ENCODE data around the gene NPAP1.
"Not testable (repeated sequence)": the region's sequence is repeated elsewhere in the genome, so short reads cannot be mapped to it uniquely, and the experiment has no call there.

Gene NPAP1

GRCh38 chr15:24675332-24676144 is at the start of gene NPAP1:
Gene NPAP1 (plus strand): TSS chr15:24675775. CDS start chr15:24675868, 93 bp downstream.
- peak in 2 of 10 donors; percentile 65 to 81 for DNase-seq
- intact Hi-C loops (cut with DNase I) = no loop called here

- no peak for DNase-seq
- intact Hi-C loops (cut with DNase I) = no loop called here
Measured at GRCh38 chr15:24627443-24627842, 48.1 kb upstream of the NPAP1 start.

- no peak for DNase-seq
- intact Hi-C loops (cut with DNase I) = no loop called here
Measured at GRCh38 chr15:24633082-24633481, 42.5 kb upstream of the NPAP1 start.

- intact Hi-C loops (cut with DNase I) = not testable (repeated sequence)
- peak in 1 of 10 donors; percentile 43 for DNase-seq
Measured at GRCh38 chr15:24639412-24639811, 36.2 kb upstream of the NPAP1 start.

- intact Hi-C loops (cut with DNase I) = no loop called here
- no peak for DNase-seq
Measured at GRCh38 chr15:24645627-24646026, 29.9 kb upstream of the NPAP1 start.

GRCh38 chr15:24659622-24660021 is 16.0 kb upstream of the NPAP1 start:
- intact Hi-C loops (cut with DNase I) = no loop called here

GRCh38 chr15:24662991-24663390 is 12.6 kb upstream of the NPAP1 start:
- intact Hi-C loops (cut with DNase I) = no loop called here
- DNase-seq = no peak

More at GRCh38 chr15:24659622-24660021, 16.0 kb upstream of the NPAP1 start:
- no peak for DNase-seq

- intact Hi-C loops (cut with DNase I) = no loop called here
- peak in 2 of 10 donors; percentile 50 to 57 for DNase-seq
Measured at GRCh38 chr15:24676431-24676830, 856 bp downstream of the NPAP1 start.

GRCh38 chr15:24678485-24678884 is 2.9 kb downstream of the NPAP1 start:
- intact Hi-C loops (cut with DNase I) = no loop called here
- DNase-seq = no peak

- DNase-seq = no peak
- intact Hi-C loops (cut with DNase I) = no loop called here
Measured at GRCh38 chr15:24682002-24682401, 6.4 kb downstream of the NPAP1 start.

- DNase-seq; intact Hi-C loops (cut with DNase I): not testable (repeated sequence)
Measured at GRCh38 chr15:24682905-24683304, 7.3 kb downstream of the NPAP1 start.

GRCh38 chr15:24683736-24684135 is 8.2 kb downstream of the NPAP1 start:
- intact Hi-C loops (cut with DNase I) = no loop called here
- DNase-seq = no peak

GRCh38 chr15:24684313-24684712 is 8.7 kb downstream of the NPAP1 start:
- no peak for DNase-seq
- intact Hi-C loops (cut with DNase I) = no loop called here

- intact Hi-C loops (cut with DNase I) = no loop called here
- no peak for DNase-seq
Measured at GRCh38 chr15:24696201-24696600, 20.6 kb downstream of the NPAP1 start.

GRCh38 chr15:24696842-24697241 is 21.3 kb downstream of the NPAP1 start:
- no peak for DNase-seq
- intact Hi-C loops (cut with DNase I) = no loop called here

GRCh38 chr15:24718289-24719082 is 42.9 kb downstream of the NPAP1 start:
- intact Hi-C loops (cut with DNase I) = no loop called here
- peak in 1 of 10 donors; percentile 65 for DNase-seq

GRCh38 chr15:24729760-24730159 is 54.2 kb downstream of the NPAP1 start:
- DNase-seq = no peak
- intact Hi-C loops (cut with DNase I) = no loop called here

Data from posterior cingulate gyrus (tissue), 11 donors.